Endothelial cell of umbilical vein (primary cell): ENCODE results near the gene IER3. TPM values are rescaled to one million over a fixed set of nuclear protein-coding genes. Genes with fewer than 3 reads are reported as not detected.

Experiments
- BruUV-seq: library from RNA; stranded (reverse); fragments of 400-500 nt; replicated peaks from 2 replicates; lab custom pipeline; 2021; lab: Mats Ljungman, UMichigan
- CTCF ChIA-PET: fragments of 300-600, 350-600 bp; sonication (Branson Sonifier 250); formaldehyde crosslinking; loops from one replicate; lab custom pipeline; 2021; ENCODE audit warnings: antibody characterized with exemption, inconsistent platforms; lab: Charles Lee
- POLR2A ChIA-PET: fragments of 300-600, 350-600 bp; sonication (Branson Sonifier 250); formaldehyde crosslinking; loops from one replicate; lab custom pipeline; 2021; ENCODE audit warnings: antibody characterized with exemption, inconsistent platforms; lab: Charles Lee
- DNase-seq: peaks from one replicate; pipeline ENCODE4 v3.0.0-alpha.2; 2011; ENCODE audit warnings: low read depth, low spot score
- FAIRE-seq: peaks from 2 replicates; lab custom pipeline; 2011; peaks lifted over from hg19 to GRCh38; lab: Jason Lieb, UNC
- H2AFZ ChIP-seq: 2 replicates; pipeline ENCODE4 v1.6.0; 2012; ENCODE audit warnings: low read depth, low read length, control low read depth, inconsistent platforms
- H3K27ac ChIP-seq: 2 replicates; pipeline ENCODE4 v1.5.1; 2011; ENCODE audit warnings: low read depth, mild to moderate bottlenecking, control low read depth, low read length, moderate library complexity; ENCODE audit not compliant: insufficient read depth
- H3K27me3 ChIP-seq, 2 experiments: 2 replicates each; pipeline versions ENCODE4 v1.6.0 to v1.6.1; 2011; ENCODE audit warnings: low read length in 2 of 2, mixed read lengths in 1 of 2; ENCODE audit not compliant: control insufficient read depth in 2 of 2, insufficient read depth in 2 of 2
- H3K36me3 ChIP-seq, 2 experiments: 2 replicates in 1 of 2; 3 replicates in 1 of 2; pipeline ENCODE4 v1.5.1; 2011; ENCODE audit warnings: low read length in 2 of 2, mild to moderate bottlenecking in 1 of 2, moderate library complexity in 1 of 2; ENCODE audit not compliant: control insufficient read depth in 2 of 2, insufficient read depth in 2 of 2; ENCODE audit errors: extremely low read depth in 1 of 2
- H3K4me1 ChIP-seq: 3 replicates; pipeline ENCODE4 v1.5.1; 2011; ENCODE audit warnings: mild to moderate bottlenecking, low read length; ENCODE audit not compliant: control insufficient read depth, insufficient read depth; ENCODE audit errors: extremely low read depth
- H3K4me2 ChIP-seq: 2 replicates; pipeline ENCODE4 v1.6.1; 2011; ENCODE audit warnings: low read length, control low read depth, mixed read lengths; ENCODE audit not compliant: insufficient read depth
- H3K4me3 ChIP-seq, 3 experiments: fragments of 200-600 bp in 1 of 3; sonication (generic), shearing (Covaris generic) in 1 of 3; replicated peaks in 1 of 3; 2 replicates each; pipeline ENCODE4 v1.5.1; 2011 to 2016; ENCODE audit warnings: control low read depth in 3 of 3, low read length in 3 of 3, mild to moderate bottlenecking in 2 of 3, inconsistent platforms in 1 of 3, low read depth in 1 of 3, moderate library complexity in 1 of 3; ENCODE audit not compliant: insufficient read depth in 1 of 3
- H3K79me2 ChIP-seq: 2 replicates; pipeline ENCODE4 v1.6.0; 2012; ENCODE audit warnings: low read length, inconsistent platforms; ENCODE audit not compliant: control insufficient read depth, insufficient read depth
- H3K9ac ChIP-seq: replicated peaks from 2 replicates; pipeline ENCODE3; 2011; ENCODE audit warnings: low read length, control low read depth; ENCODE audit not compliant: insufficient read depth; ENCODE audit errors: extremely low read depth
- H3K9me1 ChIP-seq: replicated peaks from 3 replicates; pipeline ENCODE4 v1.6.0; 2011; ENCODE audit warnings: mild to moderate bottlenecking, low read length; ENCODE audit not compliant: control insufficient read depth, insufficient read depth; ENCODE audit errors: extremely low read depth
- H3K9me3 ChIP-seq: replicated peaks from 2 replicates; pipeline ENCODE4 v1.5.1; 2012; ENCODE audit warnings: low read length, inconsistent platforms; ENCODE audit not compliant: control insufficient read depth, insufficient read depth
- H4K20me1 ChIP-seq: replicated peaks from 2 replicates; pipeline ENCODE3; 2011; ENCODE audit warnings: mild to moderate bottlenecking, low read length; ENCODE audit not compliant: control insufficient read depth, insufficient read depth; ENCODE audit errors: extremely low read depth
- EZH2 ChIP-seq: IDR thresholded peaks from 2 replicates; pipeline ENCODE4 v1.6.1; 2012; ENCODE audit warnings: borderline replicate concordance, low read depth, mild to moderate bottlenecking, moderate library complexity, low read length, inconsistent platforms; ENCODE audit not compliant: severe bottlenecking
- FOS ChIP-seq: IDR thresholded peaks from 2 replicates; pipeline ENCODE4 v1.6.1; 2011; ENCODE audit warnings: mild to moderate bottlenecking, low read length, moderate library complexity, borderline replicate concordance; ENCODE audit not compliant: insufficient read depth
- GATA2 ChIP-seq: IDR thresholded peaks from 2 replicates; pipeline ENCODE4 v1.7.0; 2011; ENCODE audit warnings: low read depth, mild to moderate bottlenecking, moderate library complexity, mixed read lengths, low read length; ENCODE audit not compliant: insufficient read length, insufficient read depth
- JUN ChIP-seq: IDR thresholded peaks from 2 replicates; pipeline ENCODE4 v1.6.1; 2011; ENCODE audit warnings: borderline replicate concordance, low read depth; ENCODE audit not compliant: insufficient read length, insufficient read depth
- MAX ChIP-seq: IDR thresholded peaks from 2 replicates; pipeline ENCODE4 v1.6.1; 2011; ENCODE audit not compliant: insufficient read depth, insufficient read length
- POLR2A ChIP-seq: IDR thresholded peaks from 2 replicates; pipeline ENCODE4 v1.6.1; 2012; ENCODE audit warnings: low read depth, mild to moderate bottlenecking, control low read depth, low read length
- POLR2AphosphoS5 ChIP-seq: IDR thresholded peaks from 2 replicates; pipeline ENCODE4 v1.6.1; 2012; ENCODE audit warnings: low read depth, mild to moderate bottlenecking, control low read depth, low read length, moderate library complexity; ENCODE audit not compliant: insufficient read depth
- dilution Hi-C: fragments of 300-500 bp; cut with MboI; formaldehyde crosslinking; loops from one replicate; pipeline ENCODE4 v1.15.0; 2019; ENCODE audit warnings: low sequenced_read_pairs; ENCODE audit not compliant: extremely low pct_ligation_motif_present
- intact Hi-C: fragments of 100-400 bp; cut with micrococcal nuclease; formaldehyde crosslinking; loops from one replicate; pipeline ENCODE4 v1.10.0; 2022
- polyA plus RNA-seq, 4 experiments: library from polyadenylated mRNA; depleted of rRNA in 3 of 4; stranded (reverse) in 3 of 4; unstranded in 1 of 4; fragments of >200 nt; gene quantifications; 2 replicates each; pipeline versions ENCODE4 v1.2.1 to v1.2.3, GENCODE V29; 2011 to 2012; ENCODE audit warnings: missing spikeins in 1 of 4
- total RNA-seq: library from RNA; stranded (reverse); gene quantifications from 2 replicates; pipeline ENCODE4 v1.2.3, GENCODE V29; 2021

IER3 gene
- total and polyA plus RNA-seq, 2 donors (not counting 3 experiments of a cell fraction or from before 2014, with no cell fraction given) = 170 to 468 TPM

GRCh38 chr6:30769088-30769852 lies 24.9 kb upstream of the IER3 start:
- H3K4me3 ChIP-seq = peak overlapping the region in 1 of 3 experiments; percentile 35
- POLR2A ChIA-PET = interaction anchor here (0.6 to 2.1 kb wide), 5 partner anchors 10 to 55 kb away, joined by 3 to 11 read pairs (median 5); partner anchors contain the start of gene IER3
- no peaks in the 10 kb centered on the region for H3K9me1 ChIP-seq
- BruUV-seq = TSS peak; percentile 89
- H3K27me3 ChIP-seq = no peaks in the 10 kb centered on the region
- peak overlapping the region; percentile 70 for H3K4me2 ChIP-seq
- H2AFZ ChIP-seq = no peak overlapping the region
- no peaks in the 10 kb centered on the region for H4K20me1 ChIP-seq
- FAIRE-seq (peak; percentile 97), DNase-seq (peak; percentile 94)
- no peaks in the 10 kb centered on the region for H3K36me3 ChIP-seq
- H3K27ac ChIP-seq = peak overlapping the region; percentile 96
- no peak for TF ChIP-seq EZH2
- peak; percentile 97 for TF ChIP-seq GATA2
- TF ChIP-seq FOS = peak; percentile 100
- no peak for TF ChIP-seq MAX
- TF ChIP-seq JUN = peak; percentile 88
- TF ChIP-seq POLR2AphosphoS5 = peak; percentile 85
- peak; percentile 63 for TF ChIP-seq POLR2A
- CTCF ChIA-PET = interaction anchor here (0.8 to 2.5 kb wide), 18 partner anchors 10 to 318 kb away, joined by 3 to 14 read pairs (median 4); partner anchors contain the start of genes GTF2H4 and IER3
- intact Hi-C loops (loop anchor here (1.0 kb wide), 5 partner anchors 10 to 45 kb away; no protein-coding TSS in a partner anchor), dilution Hi-C loops (no loop called here)
- H3K79me2 ChIP-seq = no peaks in the 10 kb centered on the region
- no peaks in the 10 kb centered on the region for H3K9me3 ChIP-seq
- peaks cover 29% of the 10 kb centered on the region for H3K4me1 ChIP-seq
- peak overlapping the region; percentile 88 for H3K9ac ChIP-seq
